ENCODE data around the gene MRAS.
A peak's percentile ranks its signal among the peaks of the same experiment; 100 is the strongest.
"Not testable (repeated sequence)": the region's sequence is repeated elsewhere in the genome, so short reads cannot be mapped to it uniquely, and the experiment has no call there.

MRAS gene

GRCh38 chr3:138426211-138426610, 77.8 kb downstream of the MRAS start:
- DNase-seq: peak; percentile 54

- DNase-seq: not testable (repeated sequence)
Measured at GRCh38 chr3:138426754-138427153, 78.4 kb downstream of the MRAS start.

- DNase-seq: no peak
Measured at GRCh38 chr3:138429665-138430064, 81.3 kb downstream of the MRAS start.

- no peak for DNase-seq
Measured at GRCh38 chr3:138432576-138433240, 84.3 kb downstream of the MRAS start.

GRCh38 chr3:138433892-138434275, 85.5 kb downstream of the MRAS start:
- no peak for DNase-seq

GRCh38 chr3:138434276-138434874, 86.0 kb downstream of the MRAS start, which contains the start of gene ESYT3:
TSS of gene ESYT3 (plus strand) at chr3:138434616. CDS start at chr3:138434799, 183 bp downstream.
- peak; percentile 56 for DNase-seq

- DNase-seq: no peak
Measured at GRCh38 chr3:138434875-138435772, 86.7 kb downstream of the MRAS start.

GRCh38 chr3:138435840-138436239, 87.5 kb downstream of the MRAS start:
- DNase-seq: no peak

GRCh38 chr3:138437281-138437680, 88.9 kb downstream of the MRAS start:
- DNase-seq: no peak

GRCh38 chr3:138438896-138439295, 90.5 kb downstream of the MRAS start:
- no peak for DNase-seq

GRCh38 chr3:138439646-138440045, 91.3 kb downstream of the MRAS start:
- no peak for DNase-seq

- DNase-seq: no peak
Measured at GRCh38 chr3:138440121-138440521, 91.7 kb downstream of the MRAS start.

GRCh38 chr3:138440596-138440995, 92.2 kb downstream of the MRAS start:
- no peak for DNase-seq

- DNase-seq: no peak
Measured at GRCh38 chr3:138441256-138441655, 92.9 kb downstream of the MRAS start.

- no peak for DNase-seq
Measured at GRCh38 chr3:138441742-138442141, 93.4 kb downstream of the MRAS start.

- peak; percentile 41 for DNase-seq
Measured at GRCh38 chr3:138442433-138442832, 94.1 kb downstream of the MRAS start.

- no peak for DNase-seq
Measured at GRCh38 chr3:138443091-138443490, 94.7 kb downstream of the MRAS start.

GRCh38 chr3:138443521-138444503, 95.4 kb downstream of the MRAS start:
- DNase-seq: no peak

GRCh38 chr3:138445236-138445635, 96.9 kb downstream of the MRAS start:
- no peak for DNase-seq

GRCh38 chr3:138445654-138446053, 97.3 kb downstream of the MRAS start:
- no peak for DNase-seq

GRCh38 chr3:138448631-138449030, 100.3 kb downstream of the MRAS start:
- no peak for DNase-seq

- no peak for DNase-seq
Measured at GRCh38 chr3:138449490-138449889, 101.1 kb downstream of the MRAS start.
